Neutrophil (primary cell): Measurements from ENCODE around the gene JAGN1.
"Not testable (repeated sequence)": the region's sequence is repeated elsewhere in the genome, so short reads cannot be mapped to it uniquely, and the experiment has no call there.

Experiments used
- H3K27ac ChIP-seq: fragments of 200-600 bp; sonication (generic); 2 replicates; pipeline ENCODE4 v1.5.1; 2016; ENCODE audit warnings: mild to moderate bottlenecking, moderate library complexity
- H3K27me3 ChIP-seq: fragments of 200-600 bp; sonication (generic); 2 replicates; pipeline ENCODE4 v1.6.0; 2016; ENCODE audit warnings: mild to moderate bottlenecking
- H3K36me3 ChIP-seq: fragments of 200-600 bp; sonication (generic); 2 replicates; pipeline ENCODE4 v1.5.1; 2017
- H3K4me1 ChIP-seq, 2 experiments: fragments of 200-600 bp in 1 of 2; sonication (generic) in 1 of 2; 1 replicate in 1 of 2; 2 replicates in 1 of 2; pipeline versions ENCODE4 v1.5.1 to v1.6.1; 2013 to 2016; ENCODE audit warnings: low read depth in 1 of 2, low read length in 1 of 2, mild to moderate bottlenecking in 1 of 2, moderate library complexity in 1 of 2; ENCODE audit not compliant: control insufficient read depth in 1 of 2, insufficient read depth in 1 of 2
- H3K4me3 ChIP-seq, 2 experiments: fragments of 200-600 bp in 1 of 2; sonication (generic) in 1 of 2; 1 replicate in 1 of 2; 2 replicates in 1 of 2; pipeline ENCODE4 v1.5.1; 2013 to 2016; ENCODE audit warnings: low read depth in 1 of 2, low read length in 1 of 2, mild to moderate bottlenecking in 1 of 2, moderate library complexity in 1 of 2
- H3K9me3 ChIP-seq: fragments of 200-600 bp; sonication (generic); 2 replicates; pipeline ENCODE4 v1.5.1; 2016
- CTCF ChIP-seq: fragments of 200-600 bp; sonication (generic); IDR thresholded peaks from 2 replicates; pipeline ENCODE4 v1.5.1; 2016; ENCODE audit warnings: antibody characterized with exemption

JAGN1 gene

GRCh38 chr3:9866639-9867038, 23.8 kb upstream of the JAGN1 start:
- H3K4me1 ChIP-seq = peaks cover 17 to 25% of the 10 kb centered on the region in 2 experiments
- H3K27ac ChIP-seq = no peak overlapping the region
- no peaks in the 10 kb centered on the region for H3K27me3 ChIP-seq
- no peaks in the 10 kb centered on the region for H3K36me3 ChIP-seq
- no peaks in the 10 kb centered on the region for H3K9me3 ChIP-seq
- no peak for TF ChIP-seq CTCF
- no peak overlapping the region for H3K4me3 ChIP-seq

GRCh38 chr3:9867106-9867505, 23.3 kb upstream of the JAGN1 start:
- H3K4me3 ChIP-seq = no peak overlapping the region
- H3K9me3 ChIP-seq = no peaks in the 10 kb centered on the region
- H3K27ac ChIP-seq = no peak overlapping the region
- no peak for TF ChIP-seq CTCF
- H3K27me3 ChIP-seq = no peaks in the 10 kb centered on the region
- no peaks in the 10 kb centered on the region for H3K36me3 ChIP-seq
- H3K4me1 ChIP-seq = peaks cover 17 to 21% of the 10 kb centered on the region in 2 experiments

GRCh38 chr3:9869955-9870354, 20.5 kb upstream of the JAGN1 start:
- H3K4me3 ChIP-seq = no peak overlapping the region
- H3K27me3 ChIP-seq = no peaks in the 10 kb centered on the region
- H3K9me3 ChIP-seq = no peaks in the 10 kb centered on the region
- no peak overlapping the region for H3K27ac ChIP-seq
- TF ChIP-seq CTCF = no peak
- H3K36me3 ChIP-seq = no peaks in the 10 kb centered on the region
- peaks cover under 1 to 2% of the 10 kb centered on the region in 2 experiments for H3K4me1 ChIP-seq

- Histone ChIP-seq H3K27me3 (no peaks in the 10 kb centered on the region), H3K36me3 (no peaks in the 10 kb centered on the region), H3K27ac (no peak overlapping the region), H3K9me3 (no peaks in the 10 kb centered on the region), H3K4me3 (no peak overlapping the region), H3K4me1 (no peaks in the 10 kb centered on the region)
- TF ChIP-seq CTCF = no peak
Observed at GRCh38 chr3:9870978-9871377, 19.4 kb upstream of the JAGN1 start.

GRCh38 chr3:9872067-9872466, 18.3 kb upstream of the JAGN1 start:
- H3K27me3 ChIP-seq, H3K9me3 ChIP-seq, H3K27ac ChIP-seq: not testable (repeated sequence)

GRCh38 chr3:9875448-9875847, 15.0 kb upstream of the JAGN1 start:
- no peak overlapping the region for H3K27ac ChIP-seq
- no peak overlapping the region for H3K4me3 ChIP-seq
- TF ChIP-seq CTCF = no peak
- H3K4me1 ChIP-seq = no peaks in the 10 kb centered on the region
- H3K27me3 ChIP-seq = no peaks in the 10 kb centered on the region
- H3K9me3 ChIP-seq = no peaks in the 10 kb centered on the region
- no peaks in the 10 kb centered on the region for H3K36me3 ChIP-seq

More at GRCh38 chr3:9872067-9872466, 18.3 kb upstream of the JAGN1 start:
- H3K36me3 ChIP-seq, H3K4me3 ChIP-seq, H3K4me1 ChIP-seq: not testable (repeated sequence)

- not testable (repeated sequence) for H3K4me1 ChIP-seq, H3K27me3 ChIP-seq, H3K9me3 ChIP-seq, H3K4me3 ChIP-seq, H3K27ac ChIP-seq, H3K36me3 ChIP-seq
Observed at GRCh38 chr3:9876255-9876654, 14.2 kb upstream of the JAGN1 start.
